HL-60/S4 treated with retinoic acid at 250 ng/mL for 4 days and 3 days (cell line): ENCODE results near the gene CCPG1.
"Not testable (repeated sequence)": the region's sequence is repeated elsewhere in the genome, so short reads cannot be mapped to it uniquely, and the experiment has no call there.

Experiments used
- in situ Hi-C: fragments of 300-500 bp; cut with MboI; formaldehyde crosslinking; loops from 2 replicates; pipeline ENCODE4 v1.7.0; 2022; ENCODE audit warnings: low sequenced_read_pairs

Gene CCPG1

GRCh38 chr15:55408012-55408928, at the start of gene CCPG1, which contains the start of gene PIERCE2:
TSS of gene CCPG1 (minus strand) at chr15:55408359. CDS start at chr15:55389424, 18,935 bp downstream.
TSS of gene PIERCE2 (plus strand) at chr15:55408495. CDS start at chr15:55408769, 274 bp downstream.
- in situ Hi-C loops, result no loop called here

- in situ Hi-C loops, result no loop called here
These were observed 49.4 kb upstream of the CCPG1 start for GRCh38 chr15:55457401-55458022.

GRCh38 chr15:55447030-55447394, 38.9 kb upstream of the CCPG1 start:
- in situ Hi-C loops, result loop anchor here (25.0 kb wide), 1 partner anchor 235 kb away; no protein-coding TSS in a partner anchor

GRCh38 chr15:55446379-55447029, 38.3 kb upstream of the CCPG1 start:
- in situ Hi-C loops, result loop anchor here (25.0 kb wide), 1 partner anchor 234 kb away; no protein-coding TSS in a partner anchor

- in situ Hi-C loops, result loop anchor here (25.0 kb wide), 1 partner anchor 234 kb away; no protein-coding TSS in a partner anchor
These were observed 37.8 kb upstream of the CCPG1 start for GRCh38 chr15:55445936-55446335.

- in situ Hi-C loops, result loop anchor here (25.0 kb wide), 1 partner anchor 231 kb away; no protein-coding TSS in a partner anchor
These were observed 35.0 kb upstream of the CCPG1 start for GRCh38 chr15:55443141-55443540.

- in situ Hi-C loops, result loop anchor here (25.0 kb wide), 1 partner anchor 223 kb away; no protein-coding TSS in a partner anchor
These were observed 27.0 kb upstream of the CCPG1 start for GRCh38 chr15:55434989-55435825.

GRCh38 chr15:55422089-55422488, 13.9 kb upstream of the CCPG1 start:
- in situ Hi-C loops, result no loop called here

- in situ Hi-C loops, result no loop called here
These were observed 12.2 kb upstream of the CCPG1 start for GRCh38 chr15:55420171-55420866.

- in situ Hi-C loops, result not testable (repeated sequence)
These were observed 9.5 kb upstream of the CCPG1 start for GRCh38 chr15:55417678-55418077.

GRCh38 chr15:55408976-55409375, 817 bp upstream of the CCPG1 start:
- in situ Hi-C loops, result not testable (repeated sequence)

GRCh38 chr15:55407498-55408011, 604 bp downstream of the CCPG1 start:
- in situ Hi-C loops, result no loop called here

GRCh38 chr15:55403531-55403930, 4.6 kb downstream of the CCPG1 start:
- in situ Hi-C loops, result no loop called here

- in situ Hi-C loops, result no loop called here
These were observed 5.5 kb downstream of the CCPG1 start for GRCh38 chr15:55402707-55403106.

GRCh38 chr15:55401786-55402246, 6.3 kb downstream of the CCPG1 start:
- in situ Hi-C loops, result no loop called here

- in situ Hi-C loops, result not testable (repeated sequence)
These were observed 8.1 kb downstream of the CCPG1 start for GRCh38 chr15:55400050-55400449.

GRCh38 chr15:55398243-55398642, 9.9 kb downstream of the CCPG1 start:
- in situ Hi-C loops, result no loop called here

- in situ Hi-C loops, result no loop called here
These were observed 13.5 kb downstream of the CCPG1 start for GRCh38 chr15:55394694-55395093.

- in situ Hi-C loops, result no loop called here
These were observed 18.9 kb downstream of the CCPG1 start for GRCh38 chr15:55389264-55389607.
